Vagina (tissue), 2 donors: Measurements from ENCODE around the gene C17orf75. TPM values are rescaled to one million over a fixed set of nuclear protein-coding genes. Genes with fewer than 3 reads are reported as not detected.

Source experiments
- DNase-seq, 2 donors: peaks; one replicate each; pipeline ENCODE4 v3.0.0-alpha.2; 2017; ENCODE audit errors: extremely low spot score in 2 of 2
- H3K27ac ChIP-seq: fragments of 200-600 bp; sonication (generic); one replicate; pipeline ENCODE4 v1.5.1; 2019
- H3K27me3 ChIP-seq: fragments of 200-600 bp; sonication (generic); one replicate; pipeline ENCODE4 v1.5.1; 2019
- H3K36me3 ChIP-seq, 2 donors: fragments of 200-600 bp; sonication (generic); one replicate each; pipeline ENCODE4 v1.5.1; 2017 to 2019
- H3K4me1 ChIP-seq: fragments of 200-600 bp; sonication (generic); one replicate; pipeline ENCODE4 v1.5.1; 2019
- H3K4me3 ChIP-seq, 2 donors: fragments of 200-600 bp; sonication (generic); 1 replicate in 1 of 2; 2 replicates in 1 of 2; pipeline ENCODE4 v1.5.1; 2016 to 2019
- H3K9me3 ChIP-seq: fragments of 200-600 bp; sonication (generic); one replicate; pipeline ENCODE4 v1.5.1; 2019
- POLR2A ChIP-seq, 2 donors: fragments of 450-650 bp; IDR thresholded peaks; one replicate each; pipeline ENCODE4 v1.6.1; 2017; ENCODE audit warnings: antibody characterized with exemption in 2 of 2, mild to moderate bottlenecking in 2 of 2, moderate library complexity in 2 of 2
- POLR2AphosphoS5 ChIP-seq, 2 donors: sonication (generic); formaldehyde crosslinking; IDR thresholded peaks; one replicate each; pipeline ENCODE4 v1.9.0; 2017; ENCODE audit warnings: antibody characterized with exemption in 2 of 2, mild to moderate bottlenecking in 2 of 2, low read depth in 1 of 2; ENCODE audit not compliant: insufficient read depth in 1 of 2
- intact Hi-C: fragments of 100-400 bp; cut with DNase I; formaldehyde crosslinking; loops from one replicate; pipeline ENCODE4 v1.15.1; 2023
- total RNA-seq: library from RNA; depleted of rRNA; stranded (reverse); fragments of >200 nt; gene quantifications from one replicate; pipeline ENCODE4 v1.2.3, GENCODE V29; 2016
- TF ChIP-seq, protein P1 (sequence below), 3 experiments: fragments of 450-650 bp in 2 of 3; fragments of 200-600 bp in 1 of 3; sonication (generic) in 1 of 3; IDR thresholded peaks; one replicate each; pipeline ENCODE4 v1.5.1; 2017 to 2019; ENCODE audit warnings: antibody characterized with exemption in 3 of 3, mild to moderate bottlenecking in 2 of 3, moderate library complexity in 2 of 3

The C17orf75 gene
- total RNA-seq, 1 donor from 2014 or later: 15.0 TPM

GRCh38 chr17:32345951-32346600, 4.1 kb upstream of the C17orf75 start:
- no peaks in the 10 kb centered on the region for H3K27me3 ChIP-seq
- intact Hi-C loops: no loop called here
- no peak overlapping the region for H3K4me3 ChIP-seq
- H3K4me1 ChIP-seq: peaks cover 20% of the 10 kb centered on the region
- no peak overlapping the region for H3K27ac ChIP-seq
- H3K9me3 ChIP-seq: no peaks in the 10 kb centered on the region
- TF ChIP-seq POLR2A (IDR thresholded peaks at IDR 0.05) (no peak), POLR2AphosphoS5 (IDR thresholded peaks at IDR 0.05; ENCODE audit: insufficient read depth in 1 of 2, low read depth in 1 of 2) (no peak)
- TF ChIP-seq, protein P1, sequence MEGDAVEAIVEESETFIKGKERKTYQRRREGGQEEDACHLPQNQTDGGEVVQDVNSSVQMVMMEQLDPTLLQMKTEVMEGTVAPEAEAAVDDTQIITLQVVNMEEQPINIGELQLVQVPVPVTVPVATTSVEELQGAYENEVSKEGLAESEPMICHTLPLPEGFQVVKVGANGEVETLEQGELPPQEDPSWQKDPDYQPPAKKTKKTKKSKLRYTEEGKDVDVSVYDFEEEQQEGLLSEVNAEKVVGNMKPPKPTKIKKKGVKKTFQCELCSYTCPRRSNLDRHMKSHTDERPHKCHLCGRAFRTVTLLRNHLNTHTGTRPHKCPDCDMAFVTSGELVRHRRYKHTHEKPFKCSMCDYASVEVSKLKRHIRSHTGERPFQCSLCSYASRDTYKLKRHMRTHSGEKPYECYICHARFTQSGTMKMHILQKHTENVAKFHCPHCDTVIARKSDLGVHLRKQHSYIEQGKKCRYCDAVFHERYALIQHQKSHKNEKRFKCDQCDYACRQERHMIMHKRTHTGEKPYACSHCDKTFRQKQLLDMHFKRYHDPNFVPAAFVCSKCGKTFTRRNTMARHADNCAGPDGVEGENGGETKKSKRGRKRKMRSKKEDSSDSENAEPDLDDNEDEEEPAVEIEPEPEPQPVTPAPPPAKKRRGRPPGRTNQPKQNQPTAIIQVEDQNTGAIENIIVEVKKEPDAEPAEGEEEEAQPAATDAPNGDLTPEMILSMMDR (IDR thresholded peaks at IDR 0.05): no peak
- no peak for DNase-seq
- no peaks in the 10 kb centered on the region for H3K36me3 ChIP-seq

DNA sequence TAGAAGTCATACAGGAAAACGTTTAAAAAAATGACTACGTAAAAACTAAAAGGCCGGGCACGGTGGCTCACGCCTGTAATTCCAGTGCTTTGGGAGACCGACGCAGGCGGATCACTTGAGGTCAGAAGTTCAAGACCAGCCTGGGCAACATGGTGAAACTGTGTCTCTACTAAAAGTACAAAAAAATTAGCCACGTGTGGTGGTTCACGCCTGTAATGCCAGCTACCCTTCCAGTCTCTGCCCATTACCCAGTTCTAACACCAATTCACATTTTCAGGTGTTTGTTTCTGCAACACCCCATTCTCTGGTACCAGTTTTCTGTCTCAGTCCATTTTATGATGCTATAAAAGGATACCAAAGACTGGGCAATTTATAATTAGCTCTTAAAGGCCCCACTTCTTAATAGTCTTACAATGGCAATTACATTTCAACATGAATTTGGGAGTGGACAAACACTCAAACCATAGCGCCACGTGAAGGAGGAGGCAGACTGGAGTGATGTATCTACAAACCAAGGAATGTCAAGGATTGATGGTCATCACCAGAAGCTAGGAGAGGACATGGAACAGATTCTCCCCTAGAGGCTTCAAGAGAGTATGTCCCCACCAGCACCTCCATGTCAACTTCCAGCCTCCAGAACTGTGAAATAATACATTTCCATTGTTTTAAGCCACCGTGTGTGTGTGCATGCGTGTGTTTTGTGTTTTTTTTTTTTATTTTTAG, 791 bp upstream of the C17orf75 start:
- intact Hi-C loops: no loop called here
- H3K27ac ChIP-seq: peak overlapping the region; percentile 68
- H3K27me3 ChIP-seq: no peaks in the 10 kb centered on the region
- H3K9me3 ChIP-seq: no peaks in the 10 kb centered on the region
- TF ChIP-seq POLR2AphosphoS5 (IDR thresholded peaks at IDR 0.05; ENCODE audit: insufficient read depth in 1 of 2, low read depth in 1 of 2): no peak
- TF ChIP-seq POLR2A (IDR thresholded peaks at IDR 0.05): no peak
- TF ChIP-seq, protein P1 (IDR thresholded peaks at IDR 0.05): no peak
- H3K4me1 ChIP-seq: peaks cover 12% of the 10 kb centered on the region
- peaks cover 0 to 19% of the 10 kb centered on the region in 2 donors for H3K36me3 ChIP-seq
- no peak for DNase-seq
- peak overlapping the region; percentile 55 to 66 for H3K4me3 ChIP-seq

- TF ChIP-seq, protein P1 (IDR thresholded peaks at IDR 0.05): no peak
- TF ChIP-seq POLR2AphosphoS5 (IDR thresholded peaks at IDR 0.05; ENCODE audit: insufficient read depth in 1 of 2, low read depth in 1 of 2) (no peak), POLR2A (IDR thresholded peaks at IDR 0.05) (no peak)
- H3K36me3 ChIP-seq: peaks cover 0 to 31% of the 10 kb centered on the region in 2 donors
- peak overlapping the region; percentile 55 to 66 for H3K4me3 ChIP-seq
- no peaks in the 10 kb centered on the region for H3K9me3 ChIP-seq
- H3K27me3 ChIP-seq: no peaks in the 10 kb centered on the region
- DNase-seq: no peak
- H3K27ac ChIP-seq: peak overlapping the region; percentile 68
- intact Hi-C loops: no loop called here
- H3K4me1 ChIP-seq: peaks cover 12% of the 10 kb centered on the region
Measured at GRCh38 chr17:32341141-32341856, 674 bp downstream of the C17orf75 start.

- no peak for DNase-seq
- intact Hi-C loops: no loop called here
Measured at GRCh38 chr17:32335687-32336086, 6.3 kb downstream of the C17orf75 start.

More at GRCh38 chr17:32335687-32336086, 6.3 kb downstream of the C17orf75 start:
- TF ChIP-seq POLR2A (IDR thresholded peaks at IDR 0.05): no peak
- TF ChIP-seq, protein P1 (IDR thresholded peaks at IDR 0.05): no peak
- TF ChIP-seq POLR2AphosphoS5 (IDR thresholded peaks at IDR 0.05; ENCODE audit: insufficient read depth in 1 of 2, low read depth in 1 of 2): no peak
- no peaks in the 10 kb centered on the region for H3K9me3 ChIP-seq
- peaks cover 2% of the 10 kb centered on the region for H3K4me1 ChIP-seq
- H3K27me3 ChIP-seq: no peaks in the 10 kb centered on the region
- H3K4me3 ChIP-seq: no peak overlapping the region
- H3K36me3 ChIP-seq: peaks cover 4 to 62% of the 10 kb centered on the region in 2 donors
- no peak overlapping the region for H3K27ac ChIP-seq
